Measurements from ENCODE around the gene SREK1.

- TF ChIP-seq FOXA1 (IDR thresholded peaks at IDR 0.05) (no peak), NFRKB (IDR thresholded peaks at IDR 0.05) (no peak), FOXM1 (IDR thresholded peaks at IDR 0.05; ENCODE audit: borderline replicate concordance) (no peak), ZNF384 (IDR thresholded peaks at IDR 0.05) (no peak), FOXK2 (IDR thresholded peaks at IDR 0.05) (no peak)
Observed at GRCh38 chr5:66174338-66174737, 30.2 kb downstream of the SREK1 start.

All from HEK293T (cell line).